K562 (cell line): Measurements from ENCODE around the gene CYSTM1. TPM values are rescaled to one million over a fixed set of nuclear protein-coding genes. Genes with fewer than 3 reads are reported as not detected.

ENCODE experiments used
- ATAC-seq: fragments of 200-7000 bp; cut with Tn5 transposase; 3 replicates; pipeline ENCODE4 v1.9.1; 2020; ENCODE audit warnings: moderate library complexity
- BruUV-seq: library from RNA; stranded (reverse); fragments of 400-500 nt; replicated peaks from 2 replicates; lab custom pipeline; 2021; lab: Mats Ljungman, UMichigan
- CTCF ChIA-PET: fragments of 300-600 bp; formaldehyde crosslinking; extraction: SDS; loops from one replicate; lab custom pipeline; 2021; ENCODE audit warnings: low intra/inter-chr PET ratio; lab: Yijun Ruan, JAX
- POLR2A ChIA-PET: fragments of 300-600, 350-650 bp; sonication (Branson Sonifier 250); formaldehyde crosslinking; extraction: SDS; loops from one replicate; lab custom pipeline; 2021; ENCODE audit warnings: antibody characterized with exemption, inconsistent platforms; lab: Yijun Ruan, JAX
- DNase-seq, 4 experiments: peaks; one replicate each; pipeline versions ENCODE4 v3.0.0 to v3.0.0-alpha.2; 2011 to 2018; ENCODE audit warnings: low spot score in 3 of 4, mixed read lengths in 3 of 4; ENCODE audit errors: extremely low read depth in 1 of 4
- FAIRE-seq: peaks from 2 replicates; lab custom pipeline; 2011; peaks lifted over from hg19 to GRCh38; lab: Jason Lieb, UNC
- H2AFZ ChIP-seq: 2 replicates; pipeline ENCODE4 v1.6.0; 2011; ENCODE audit warnings: low read depth, low read length, control low read depth, inconsistent platforms
- H3K27ac ChIP-seq: fragments of 200-600 bp; 3 replicates; pipeline ENCODE4 v1.8.0; 2011; ENCODE audit warnings: low read depth, mild to moderate bottlenecking, control low read depth, inconsistent platforms, low read length, moderate library complexity, mixed read lengths; ENCODE audit errors: extremely low read depth
- H3K27me3 ChIP-seq, 2 experiments: fragments of 300-600 bp in 1 of 2; 2 replicates in 1 of 2; 3 replicates in 1 of 2; pipeline versions ENCODE4 v1.6.0 to v1.8.0; 2011; ENCODE audit warnings: inconsistent platforms in 2 of 2, low read length in 2 of 2, mild to moderate bottlenecking in 1 of 2, mixed read lengths in 1 of 2, moderate library complexity in 1 of 2; ENCODE audit not compliant: control insufficient read depth in 2 of 2, insufficient read depth in 2 of 2
- H3K36me3 ChIP-seq: fragments of 300-600 bp; 3 replicates; pipeline ENCODE4 v1.8.0; 2011; ENCODE audit warnings: mild to moderate bottlenecking, low read length, inconsistent platforms; ENCODE audit not compliant: control insufficient read depth, insufficient read depth
- H3K4me1 ChIP-seq, 2 experiments: fragments of 200-600 bp in 1 of 2; replicated peaks in 1 of 2; 2 replicates in 1 of 2; 3 replicates in 1 of 2; pipeline versions ENCODE4 v1.5.1 to v1.8.0; 2011; ENCODE audit warnings: inconsistent platforms in 2 of 2, low read length in 2 of 2, mild to moderate bottlenecking in 1 of 2, mixed read lengths in 1 of 2, moderate library complexity in 1 of 2; ENCODE audit not compliant: control insufficient read depth in 2 of 2, insufficient read depth in 2 of 2
- H3K4me2 ChIP-seq: 2 replicates; pipeline ENCODE4 v1.6.1; 2011; ENCODE audit warnings: low read length, control low read depth, inconsistent platforms, mixed read lengths; ENCODE audit not compliant: insufficient read depth
- H3K4me3 ChIP-seq: fragments of 200-600 bp; sonication (generic), shearing (Covaris generic); 2 replicates; pipeline ENCODE4 v1.5.1; 2016; ENCODE audit warnings: control low read depth, inconsistent platforms
- H3K79me2 ChIP-seq: fragments of 200-600 bp; 3 replicates; pipeline ENCODE4 v1.8.0; 2011; ENCODE audit warnings: low read length, inconsistent platforms; ENCODE audit not compliant: control insufficient read depth, insufficient read depth
- H3K9ac ChIP-seq, 2 experiments: 2 replicates each; pipeline versions ENCODE4 v1.6.0 to v1.6.1; 2011; ENCODE audit warnings: low read depth in 2 of 2, low read length in 2 of 2, control low read depth in 1 of 2, inconsistent platforms in 1 of 2, mild to moderate bottlenecking in 1 of 2, mixed read lengths in 1 of 2; ENCODE audit not compliant: insufficient read depth in 1 of 2
- H3K9me1 ChIP-seq: one replicate; pipeline ENCODE4 v1.6.0; 2011; ENCODE audit warnings: inconsistent platforms, mild to moderate bottlenecking, low read length, moderate library complexity; ENCODE audit not compliant: control insufficient read depth, insufficient read depth
- H3K9me3 ChIP-seq: replicated peaks from 2 replicates; pipeline ENCODE4 v1.5.1; 2011; ENCODE audit warnings: low read depth, low read length, inconsistent platforms; ENCODE audit not compliant: control insufficient read depth, insufficient read depth
- H4K20me1 ChIP-seq: replicated peaks from 2 replicates; pipeline ENCODE4 v1.6.1; 2011; ENCODE audit warnings: low read length, inconsistent platforms, mixed read lengths; ENCODE audit not compliant: control insufficient read depth, insufficient read depth
- NR4A1 ChIP-seq, 2 experiments: fragments of 250-450 bp in 1 of 2; fragments of 450-650 bp in 1 of 2; sonication (Bioruptor Pico) in 1 of 2; IDR thresholded peaks; 2 replicates each; pipeline versions ENCODE4 v1.4.0 to v1.6.1; 2016 to 2020; ENCODE audit warnings: mild to moderate bottlenecking in 2 of 2, missing compliant biosample characterization in 1 of 2, missing genetic modification characterization in 1 of 2, moderate library complexity in 1 of 2
- POLR2G ChIP-seq: fragments of 200-400 bp; formaldehyde crosslinking; IDR thresholded peaks from 2 replicates; pipeline ENCODE4 v1.6.1; 2017; ENCODE audit warnings: low read depth, mild to moderate bottlenecking, antibody characterized with exemption, low read length, moderate library complexity
- SRSF3 ChIP-seq: fragments of 200-400 bp; formaldehyde crosslinking; IDR thresholded peaks from 2 replicates; pipeline ENCODE4 v1.6.1; 2016; ENCODE audit warnings: mild to moderate bottlenecking, low read length, moderate library complexity; ENCODE audit not compliant: insufficient read depth
- WGBS: fragments of 100-300 bp; shearing (Covaris generic); methylation state at CpG from one replicate; pipeline ENCODE4 v1.1.6; 2016; ENCODE audit warnings: low coverage, mixed read lengths; ENCODE audit not compliant: insufficient coverage; ENCODE audit errors: missing lambda C conversion rate; 5-methylcytosine and 5-hydroxymethylcytosine counted together
- in situ Hi-C: fragments of 300-500 bp; cut with MboI; formaldehyde crosslinking; loops from 4 replicates; pipeline ENCODE4 v1.15.0; 2018; ENCODE audit warnings: inconsistent platforms, mixed read lengths
- intact Hi-C: fragments of 100-400 bp; cut with micrococcal nuclease; formaldehyde crosslinking; loops from 2 replicates; pipeline ENCODE4 v1.14.2; 2022
- polyA plus RNA-seq, 8 experiments: library from polyadenylated mRNA; depleted of rRNA in 4 of 8; stranded (reverse) in 5 of 8; unstranded in 3 of 8; fragments of >200 nt; fragmentation: Nextera tagmentation in 2 of 8; fragmentation: Illumina TruSeq in 1 of 8; extraction: Ambion mirVana in 2 of 8; extraction: Trizol in 1 of 8; gene quantifications; 2 replicates each; pipeline versions ENCODE4 v1.2.1 to v1.2.3, GENCODE V29; 2011 to 2014; ENCODE audit warnings: inconsistent platforms in 1 of 8, missing spikeins in 1 of 8
- total RNA-seq, 7 experiments: library from RNA; depleted of rRNA in 6 of 7; stranded (reverse); fragments of >200 nt in 6 of 7; fragmentation: Illumina TruSeq in 2 of 7; extraction: Trizol in 2 of 7; gene quantifications; 2 replicates each; pipeline versions ENCODE4 v1.2.1 to v1.2.3, GENCODE V29; 2011 to 2021; ENCODE audit warnings: low replicate concordance in 1 of 7
- TF ChIP-seq, protein P1 (sequence below): conservative IDR thresholded peaks from 2 replicates; pipeline ENCODE4 v1.6.1; 2011; ENCODE audit warnings: low read depth, mild to moderate bottlenecking, low read length; ENCODE audit not compliant: control insufficient read depth
- TF ChIP-seq, protein P2 (sequence below), 2 experiments: fragments of 150-350 bp in 1 of 2; IDR thresholded peaks; 2 replicates each; pipeline ENCODE4 v1.6.1; 2012 to 2016; ENCODE audit warnings: low read depth in 2 of 2, low read length in 2 of 2, mild to moderate bottlenecking in 1 of 2, moderate library complexity in 1 of 2
- TF ChIP-seq, protein P3 (sequence below): fragments of 450-650 bp; IDR thresholded peaks from 2 replicates; pipeline ENCODE4 v1.7.0; 2016; ENCODE audit warnings: borderline replicate concordance
- TF ChIP-seq, protein P4 (sequence below): sonication (generic); formaldehyde crosslinking; IDR thresholded peaks from 2 replicates; pipeline ENCODE4 v1.8.0; 2023; ENCODE audit warnings: missing genetic modification reagents, mild to moderate bottlenecking, borderline replicate concordance

The CYSTM1 gene
- total and polyA plus RNA-seq, 9 of the 15 experiments (the other 6 are each of a cell fraction or from before 2014, with no cell fraction given), result 76.1 to 422 (median 108) TPM

DNA sequence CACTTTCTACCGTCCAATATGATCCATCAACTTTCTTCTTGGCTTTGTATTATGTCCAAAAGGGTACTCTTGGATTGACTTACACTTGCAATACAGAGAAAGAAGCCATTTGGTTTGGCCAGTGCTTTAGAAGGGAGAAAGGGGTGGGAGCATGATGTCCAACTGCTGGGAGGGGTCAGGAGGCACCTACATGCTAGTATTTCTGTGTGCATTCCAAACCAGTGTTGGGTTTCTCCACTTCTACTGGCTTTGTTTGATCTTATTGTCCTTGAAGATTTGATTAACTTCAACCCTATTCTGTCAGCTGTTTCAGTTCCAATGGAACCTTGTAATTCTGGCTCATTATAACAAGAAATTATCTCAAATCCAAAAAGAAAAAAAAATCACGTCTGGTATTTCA is 27.6 kb downstream of the CYSTM1 start:
- no peak overlapping the region for H3K4me2 ChIP-seq
- H4K20me1 ChIP-seq, result no peaks in the 10 kb centered on the region; the same call in none of the 2 replicates
- no peak overlapping the region for H3K27ac ChIP-seq
- FAIRE-seq, result no peak
- ChIA-PET POLR2A (no interaction called here), CTCF (no interaction called here)
- H3K9me3 ChIP-seq, result no peaks in the 10 kb centered on the region
- in situ Hi-C loops, result no loop called here
- peaks cover 8 to 10% of the 10 kb centered on the region in 2 experiments; a peak in 3 of 5 replicates for H3K4me1 ChIP-seq
- no peak for ATAC-seq
- no peaks in the 10 kb centered on the region for H3K9me1 ChIP-seq
- H3K27me3 ChIP-seq, result no peaks in the 10 kb centered on the region
- intact Hi-C loops, result no loop called here
- no peak for DNase-seq
- H3K79me2 ChIP-seq, result peaks cover 60% of the 10 kb centered on the region
- H3K36me3 ChIP-seq, result peaks cover 47% of the 10 kb centered on the region; the same call in 2 of the 3 replicates
- TF ChIP-seq SRSF3, result no peak
- no peak for TF ChIP-seq POLR2G
- TF ChIP-seq, protein P1, sequence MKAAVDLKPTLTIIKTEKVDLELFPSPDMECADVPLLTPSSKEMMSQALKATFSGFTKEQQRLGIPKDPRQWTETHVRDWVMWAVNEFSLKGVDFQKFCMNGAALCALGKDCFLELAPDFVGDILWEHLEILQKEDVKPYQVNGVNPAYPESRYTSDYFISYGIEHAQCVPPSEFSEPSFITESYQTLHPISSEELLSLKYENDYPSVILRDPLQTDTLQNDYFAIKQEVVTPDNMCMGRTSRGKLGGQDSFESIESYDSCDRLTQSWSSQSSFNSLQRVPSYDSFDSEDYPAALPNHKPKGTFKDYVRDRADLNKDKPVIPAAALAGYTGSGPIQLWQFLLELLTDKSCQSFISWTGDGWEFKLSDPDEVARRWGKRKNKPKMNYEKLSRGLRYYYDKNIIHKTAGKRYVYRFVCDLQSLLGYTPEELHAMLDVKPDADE, result no peak
- TF ChIP-seq, protein P2, sequence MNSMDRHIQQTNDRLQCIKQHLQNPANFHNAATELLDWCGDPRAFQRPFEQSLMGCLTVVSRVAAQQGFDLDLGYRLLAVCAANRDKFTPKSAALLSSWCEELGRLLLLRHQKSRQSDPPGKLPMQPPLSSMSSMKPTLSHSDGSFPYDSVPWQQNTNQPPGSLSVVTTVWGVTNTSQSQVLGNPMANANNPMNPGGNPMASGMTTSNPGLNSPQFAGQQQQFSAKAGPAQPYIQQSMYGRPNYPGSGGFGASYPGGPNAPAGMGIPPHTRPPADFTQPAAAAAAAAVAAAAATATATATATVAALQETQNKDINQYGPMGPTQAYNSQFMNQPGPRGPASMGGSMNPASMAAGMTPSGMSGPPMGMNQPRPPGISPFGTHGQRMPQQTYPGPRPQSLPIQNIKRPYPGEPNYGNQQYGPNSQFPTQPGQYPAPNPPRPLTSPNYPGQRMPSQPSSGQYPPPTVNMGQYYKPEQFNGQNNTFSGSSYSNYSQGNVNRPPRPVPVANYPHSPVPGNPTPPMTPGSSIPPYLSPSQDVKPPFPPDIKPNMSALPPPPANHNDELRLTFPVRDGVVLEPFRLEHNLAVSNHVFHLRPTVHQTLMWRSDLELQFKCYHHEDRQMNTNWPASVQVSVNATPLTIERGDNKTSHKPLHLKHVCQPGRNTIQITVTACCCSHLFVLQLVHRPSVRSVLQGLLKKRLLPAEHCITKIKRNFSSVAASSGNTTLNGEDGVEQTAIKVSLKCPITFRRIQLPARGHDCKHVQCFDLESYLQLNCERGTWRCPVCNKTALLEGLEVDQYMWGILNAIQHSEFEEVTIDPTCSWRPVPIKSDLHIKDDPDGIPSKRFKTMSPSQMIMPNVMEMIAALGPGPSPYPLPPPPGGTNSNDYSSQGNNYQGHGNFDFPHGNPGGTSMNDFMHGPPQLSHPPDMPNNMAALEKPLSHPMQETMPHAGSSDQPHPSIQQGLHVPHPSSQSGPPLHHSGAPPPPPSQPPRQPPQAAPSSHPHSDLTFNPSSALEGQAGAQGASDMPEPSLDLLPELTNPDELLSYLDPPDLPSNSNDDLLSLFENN (IDR thresholded peaks at IDR 0.05; ENCODE audit: low read depth in 2 of 2, low read length in 2 of 2), result no peak
- TF ChIP-seq, protein P3, sequence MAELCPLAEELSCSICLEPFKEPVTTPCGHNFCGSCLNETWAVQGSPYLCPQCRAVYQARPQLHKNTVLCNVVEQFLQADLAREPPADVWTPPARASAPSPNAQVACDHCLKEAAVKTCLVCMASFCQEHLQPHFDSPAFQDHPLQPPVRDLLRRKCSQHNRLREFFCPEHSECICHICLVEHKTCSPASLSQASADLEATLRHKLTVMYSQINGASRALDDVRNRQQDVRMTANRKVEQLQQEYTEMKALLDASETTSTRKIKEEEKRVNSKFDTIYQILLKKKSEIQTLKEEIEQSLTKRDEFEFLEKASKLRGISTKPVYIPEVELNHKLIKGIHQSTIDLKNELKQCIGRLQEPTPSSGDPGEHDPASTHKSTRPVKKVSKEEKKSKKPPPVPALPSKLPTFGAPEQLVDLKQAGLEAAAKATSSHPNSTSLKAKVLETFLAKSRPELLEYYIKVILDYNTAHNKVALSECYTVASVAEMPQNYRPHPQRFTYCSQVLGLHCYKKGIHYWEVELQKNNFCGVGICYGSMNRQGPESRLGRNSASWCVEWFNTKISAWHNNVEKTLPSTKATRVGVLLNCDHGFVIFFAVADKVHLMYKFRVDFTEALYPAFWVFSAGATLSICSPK, result no peak
- TF ChIP-seq NR4A1 (CRISPR knock-in tag; IDR thresholded peaks at IDR 0.05), result no peak
- no peak for TF ChIP-seq NR4A1 (tag; IDR thresholded peaks at IDR 0.05)
- TF ChIP-seq, protein P4, sequence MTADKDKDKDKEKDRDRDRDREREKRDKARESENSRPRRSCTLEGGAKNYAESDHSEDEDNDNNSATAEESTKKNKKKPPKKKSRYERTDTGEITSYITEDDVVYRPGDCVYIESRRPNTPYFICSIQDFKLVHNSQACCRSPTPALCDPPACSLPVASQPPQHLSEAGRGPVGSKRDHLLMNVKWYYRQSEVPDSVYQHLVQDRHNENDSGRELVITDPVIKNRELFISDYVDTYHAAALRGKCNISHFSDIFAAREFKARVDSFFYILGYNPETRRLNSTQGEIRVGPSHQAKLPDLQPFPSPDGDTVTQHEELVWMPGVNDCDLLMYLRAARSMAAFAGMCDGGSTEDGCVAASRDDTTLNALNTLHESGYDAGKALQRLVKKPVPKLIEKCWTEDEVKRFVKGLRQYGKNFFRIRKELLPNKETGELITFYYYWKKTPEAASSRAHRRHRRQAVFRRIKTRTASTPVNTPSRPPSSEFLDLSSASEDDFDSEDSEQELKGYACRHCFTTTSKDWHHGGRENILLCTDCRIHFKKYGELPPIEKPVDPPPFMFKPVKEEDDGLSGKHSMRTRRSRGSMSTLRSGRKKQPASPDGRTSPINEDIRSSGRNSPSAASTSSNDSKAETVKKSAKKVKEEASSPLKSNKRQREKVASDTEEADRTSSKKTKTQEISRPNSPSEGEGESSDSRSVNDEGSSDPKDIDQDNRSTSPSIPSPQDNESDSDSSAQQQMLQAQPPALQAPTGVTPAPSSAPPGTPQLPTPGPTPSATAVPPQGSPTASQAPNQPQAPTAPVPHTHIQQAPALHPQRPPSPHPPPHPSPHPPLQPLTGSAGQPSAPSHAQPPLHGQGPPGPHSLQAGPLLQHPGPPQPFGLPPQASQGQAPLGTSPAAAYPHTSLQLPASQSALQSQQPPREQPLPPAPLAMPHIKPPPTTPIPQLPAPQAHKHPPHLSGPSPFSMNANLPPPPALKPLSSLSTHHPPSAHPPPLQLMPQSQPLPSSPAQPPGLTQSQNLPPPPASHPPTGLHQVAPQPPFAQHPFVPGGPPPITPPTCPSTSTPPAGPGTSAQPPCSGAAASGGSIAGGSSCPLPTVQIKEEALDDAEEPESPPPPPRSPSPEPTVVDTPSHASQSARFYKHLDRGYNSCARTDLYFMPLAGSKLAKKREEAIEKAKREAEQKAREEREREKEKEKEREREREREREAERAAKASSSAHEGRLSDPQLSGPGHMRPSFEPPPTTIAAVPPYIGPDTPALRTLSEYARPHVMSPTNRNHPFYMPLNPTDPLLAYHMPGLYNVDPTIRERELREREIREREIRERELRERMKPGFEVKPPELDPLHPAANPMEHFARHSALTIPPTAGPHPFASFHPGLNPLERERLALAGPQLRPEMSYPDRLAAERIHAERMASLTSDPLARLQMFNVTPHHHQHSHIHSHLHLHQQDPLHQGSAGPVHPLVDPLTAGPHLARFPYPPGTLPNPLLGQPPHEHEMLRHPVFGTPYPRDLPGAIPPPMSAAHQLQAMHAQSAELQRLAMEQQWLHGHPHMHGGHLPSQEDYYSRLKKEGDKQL, result no peak
- no peak overlapping the region for H2AFZ ChIP-seq
- no peak overlapping the region for H3K9ac ChIP-seq
- no TSS peak for BruUV-seq
- no peak overlapping the region for H3K4me3 ChIP-seq
- WGBS, result 32% methylated on average over 2 of the region's 2 CpGs
